Colonic mucosa (tissue), 4 donors: ENCODE measurements around the gene OSBPL10. TPM values are rescaled to one million over a fixed set of nuclear protein-coding genes. Genes with fewer than 3 reads are reported as not detected.

Experiments used
- DNase-seq: peaks from one replicate; pipeline ENCODE4 v3.0.0-alpha.2; 2020
- H3K27ac ChIP-seq: fragments of 200-600 bp; one replicate; pipeline ENCODE4 v1.8.0; 2021
- H3K27me3 ChIP-seq: fragments of 200-600 bp; one replicate; pipeline ENCODE4 v1.8.0; 2021
- H3K36me3 ChIP-seq: fragments of 200-600 bp; one replicate; pipeline ENCODE4 v1.8.0; 2021
- H3K4me1 ChIP-seq: fragments of 200-600 bp; one replicate; pipeline ENCODE4 v1.8.0; 2021; ENCODE audit warnings: mild to moderate bottlenecking
- H3K4me3 ChIP-seq: fragments of 200-600 bp; one replicate; pipeline ENCODE4 v1.8.0; 2021
- H3K9ac ChIP-seq, 2 donors: one replicate each; pipeline ENCODE4 v1.7.0; 2013; ENCODE audit warnings: control low read depth in 2 of 2, low read depth in 2 of 2, low read length in 2 of 2
- H3K9me3 ChIP-seq: fragments of 200-600 bp; one replicate; pipeline ENCODE4 v1.8.0; 2021
- CTCF ChIP-seq: fragments of 200-600 bp; IDR thresholded peaks from one replicate; pipeline ENCODE4 v1.8.0; 2022; ENCODE audit warnings: antibody characterized with exemption, mild to moderate bottlenecking
- intact Hi-C: fragments of 100-400 bp; cut with DNase I; formaldehyde crosslinking; loops from one replicate; pipeline ENCODE4 v1.14.1; 2022
- total RNA-seq, 2 donors: library from RNA; stranded (reverse); fragmentation: NEBNext Ultra II Directional in 1 of 2; extraction: Animal tissue kit (Norgen Biotek cat#: 25700) in 1 of 2; gene quantifications; one replicate each; pipeline ENCODE4 v1.2.1, GENCODE V29; 2021
- donor health status: healthy.
- donor health status: DM: no; HTN: no; CAD: no.
- donor health status: DM: no; HTN: no; CAD: no.

The OSBPL10 gene
- total RNA-seq, 2 donors from 2014 or later = 20.0 to 34.4 TPM

GRCh38 chr3:31659246-31659645 is 321.8 kb downstream of the OSBPL10 start:
- no peak for TF ChIP-seq CTCF
- Histone ChIP-seq H3K36me3 (no peaks in the 10 kb centered on the region), H3K4me3 (no peak overlapping the region), H3K27me3 (no peaks in the 10 kb centered on the region), H3K9ac (no peak overlapping the region), H3K27ac (no peak overlapping the region), H3K9me3 (no peaks in the 10 kb centered on the region), H3K4me1 (no peaks in the 10 kb centered on the region)
- intact Hi-C loops = no loop called here
- no peak for DNase-seq

DNA sequence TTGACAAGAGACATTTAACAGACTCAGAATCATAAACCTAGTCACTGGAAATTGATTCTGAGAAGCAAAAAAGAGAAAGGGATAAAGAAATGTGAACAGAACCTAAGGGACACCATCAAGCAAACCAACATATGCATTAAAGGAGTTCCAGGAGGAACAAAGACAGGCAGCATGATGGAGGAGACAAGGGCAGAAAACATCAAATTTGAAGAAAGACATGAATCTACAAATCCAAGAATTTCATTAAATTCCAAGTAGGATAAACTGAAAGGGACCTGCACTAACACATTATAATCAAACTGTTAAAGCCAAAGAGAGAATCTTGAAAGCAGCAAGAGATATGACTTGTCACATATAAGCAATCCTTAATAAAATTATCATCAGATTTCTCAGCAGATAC is 326.1 kb downstream of the OSBPL10 start:
- no peak for TF ChIP-seq CTCF
- no peak for DNase-seq
- Histone ChIP-seq H3K27me3 (no peaks in the 10 kb centered on the region), H3K4me1 (no peaks in the 10 kb centered on the region), H3K9me3 (no peaks in the 10 kb centered on the region), H3K4me3 (no peak overlapping the region), H3K36me3 (no peaks in the 10 kb centered on the region), H3K9ac (no peak overlapping the region), H3K27ac (no peak overlapping the region)
- intact Hi-C loops = no loop called here

GRCh38 chr3:31653464-31653863 is 327.6 kb downstream of the OSBPL10 start:
- Histone ChIP-seq H3K36me3 (no peaks in the 10 kb centered on the region), H3K4me1 (no peaks in the 10 kb centered on the region), H3K4me3 (no peak overlapping the region), H3K27me3 (no peaks in the 10 kb centered on the region), H3K27ac (no peak overlapping the region), H3K9ac (no peak overlapping the region), H3K9me3 (no peaks in the 10 kb centered on the region)
- no peak for DNase-seq
- intact Hi-C loops = no loop called here
- no peak for TF ChIP-seq CTCF

- H3K9ac ChIP-seq = no peak overlapping the region
- H3K36me3 ChIP-seq = no peaks in the 10 kb centered on the region
- no peak for TF ChIP-seq CTCF
- H3K27me3 ChIP-seq = no peaks in the 10 kb centered on the region
- H3K4me1 ChIP-seq = no peaks in the 10 kb centered on the region
- intact Hi-C loops = no loop called here
- H3K9me3 ChIP-seq = no peaks in the 10 kb centered on the region
- no peak for DNase-seq
- H3K27ac ChIP-seq = no peak overlapping the region
- no peak overlapping the region for H3K4me3 ChIP-seq
These were observed 328.8 kb downstream of the OSBPL10 start for GRCh38 chr3:31652296-31652695.

- Histone ChIP-seq H3K36me3 (no peaks in the 10 kb centered on the region), H3K9me3 (no peaks in the 10 kb centered on the region), H3K4me1 (no peaks in the 10 kb centered on the region), H3K4me3 (no peak overlapping the region), H3K27ac (no peak overlapping the region), H3K9ac (no peak overlapping the region), H3K27me3 (no peaks in the 10 kb centered on the region)
- intact Hi-C loops = no loop called here
- no peak for DNase-seq
- no peak for TF ChIP-seq CTCF
These were observed 332.6 kb downstream of the OSBPL10 start for GRCh38 chr3:31648286-31648968.
